ENCODE results near the gene ILF3.

GRCh38 chr19:10625762-10626138 lies 28.4 kb upstream of the ILF3 start:
- TF ChIP-seq POLR2AphosphoS5 (IDR thresholded peaks at IDR 0.05; ENCODE audit: low read depth) (no peak), CTCF (conservative IDR thresholded peaks at IDR 0.05; ENCODE audit: low read depth in 2 of 2) (no peak), CREB1 (CRISPR knock-in tag; IDR thresholded peaks at IDR 0.05; ENCODE audit: low read depth) (no peak), STAT1 (IDR thresholded peaks at IDR 0.05; ENCODE audit: unreplicated experiment) (no peak), ETS1 (IDR thresholded peaks at IDR 0.05) (no peak), JUNB (IDR thresholded peaks at IDR 0.05; ENCODE audit: unreplicated experiment) (no peak), EZH2 (IDR thresholded peaks at IDR 0.05; ENCODE audit: low read depth, unreplicated experiment) (no peak), EZH2phosphoT487 (IDR thresholded peaks at IDR 0.05; ENCODE audit: unreplicated experiment) (no peak), REST (IDR thresholded peaks at IDR 0.05; ENCODE audit: unreplicated experiment) (no peak), ZNF114 (CRISPR knock-in tag; IDR thresholded peaks at IDR 0.05) (no peak), NANOG (IDR thresholded peaks at IDR 0.05; ENCODE audit: borderline replicate concordance) (no peak), ZNF331 (CRISPR knock-in tag; IDR thresholded peaks at IDR 0.05; ENCODE audit: low read depth) (no peak), ZNF462 (CRISPR knock-in tag; IDR thresholded peaks at IDR 0.05) (no peak)
